HG02610 (cell line): Measurements from ENCODE around the gene PANX3.

Experiments
- ATAC-seq: cut with Tn5 transposase; IDR thresholded peaks from one replicate; pipeline ENCODE4 v1.9.1; 2021; ENCODE audit warnings: mild to moderate bottlenecking, moderate library complexity; ENCODE audit not compliant: unreplicated experiment

PANX3 gene

GRCh38 chr11:124612567-124613246 lies 1.5 kb downstream of the PANX3 start:
- ATAC-seq = no peak

- ATAC-seq = no peak
Measured at GRCh38 chr11:124618863-124619262, 7.6 kb downstream of the PANX3 start.

- peak; percentile 98 for ATAC-seq
Measured at GRCh38 chr11:124622531-124623451, 11.6 kb downstream of the PANX3 start, which contains the start of gene TBRG1. Gene TBRG1, plus strand, starts transcription at chr11:124622864. Its CDS starts 220 bp downstream, at chr11:124623084.

GRCh38 chr11:124623861-124624525 lies 12.8 kb downstream of the PANX3 start:
- no peak for ATAC-seq

GRCh38 chr11:124625504-124626168 lies 14.4 kb downstream of the PANX3 start:
- no peak for ATAC-seq

GRCh38 chr11:124627546-124627945 lies 16.3 kb downstream of the PANX3 start:
- ATAC-seq = no peak

GRCh38 chr11:124629961-124630360 lies 18.7 kb downstream of the PANX3 start:
- ATAC-seq = no peak

- no peak for ATAC-seq
Measured at GRCh38 chr11:124633355-124633754, 22.1 kb downstream of the PANX3 start.

GRCh38 chr11:124635932-124636331 lies 24.7 kb downstream of the PANX3 start:
- ATAC-seq = no peak

- no peak for ATAC-seq
Measured at GRCh38 chr11:124638500-124638899, 27.3 kb downstream of the PANX3 start.

- no peak for ATAC-seq
Measured at GRCh38 chr11:124639186-124639585, 28.0 kb downstream of the PANX3 start.

- no peak for ATAC-seq
Measured at GRCh38 chr11:124640666-124641065, 29.4 kb downstream of the PANX3 start.

- ATAC-seq = no peak
Measured at GRCh38 chr11:124642628-124643027, 31.4 kb downstream of the PANX3 start.

- no peak for ATAC-seq
Measured at GRCh38 chr11:124643042-124643604, 31.9 kb downstream of the PANX3 start.

- ATAC-seq = no peak
Measured at GRCh38 chr11:124643605-124644425, 32.6 kb downstream of the PANX3 start.

GRCh38 chr11:124644426-124645280 lies 33.4 kb downstream of the PANX3 start:
- ATAC-seq = no peak

GRCh38 chr11:124646148-124646547 lies 34.9 kb downstream of the PANX3 start:
- ATAC-seq = peak; percentile 58

GRCh38 chr11:124648610-124649009 lies 37.4 kb downstream of the PANX3 start:
- ATAC-seq = no peak
